GM12872 (cell line): ENCODE data around the gene MAGI1.

Experiments
- CTCF ChIP-seq: IDR thresholded peaks from 3 replicates; pipeline ENCODE4 v1.5.1; 2011; ENCODE audit warnings: low read depth, mild to moderate bottlenecking, low read length, moderate library complexity; ENCODE audit not compliant: insufficient read depth

MAGI1 gene

GRCh38 chr3:65335587-65335986 lies 703.1 kb downstream of the MAGI1 start:
- TF ChIP-seq CTCF: no peak

GRCh38 chr3:65334045-65334665 lies 704.6 kb downstream of the MAGI1 start:
- no peak for TF ChIP-seq CTCF

GRCh38 chr3:65331730-65332129 lies 707.0 kb downstream of the MAGI1 start:
- no peak for TF ChIP-seq CTCF

- TF ChIP-seq CTCF: no peak
Observed at GRCh38 chr3:65330072-65330471, 708.6 kb downstream of the MAGI1 start.

- no peak for TF ChIP-seq CTCF
Observed at GRCh38 chr3:65328148-65328547, 710.6 kb downstream of the MAGI1 start.

- no peak for TF ChIP-seq CTCF
Observed at GRCh38 chr3:65326574-65326973, 712.1 kb downstream of the MAGI1 start.

GRCh38 chr3:65322910-65323309 lies 715.8 kb downstream of the MAGI1 start:
- no peak for TF ChIP-seq CTCF
